SU-DHL-6 (cell line): ENCODE measurements around the gene LIMCH1.

ENCODE experiments used
- H2AFZ ChIP-seq: fragments of 200-600 bp; sonication (generic); 2 replicates; pipeline ENCODE4 v1.6.1; 2014; ENCODE audit warnings: low read depth, mild to moderate bottlenecking, moderate library complexity, mixed read lengths, antibody characterized with exemption, low read length; ENCODE audit not compliant: severe bottlenecking
- H3F3A ChIP-seq: fragments of 200-600 bp; shearing (Covaris generic); 2 replicates; pipeline ENCODE4 v1.6.0; 2016; ENCODE audit warnings: antibody characterized with exemption, mild to moderate bottlenecking; ENCODE audit not compliant: insufficient read depth
- H3K27ac ChIP-seq: fragments of 200-600 bp; sonication (generic); 2 replicates; pipeline ENCODE4 v1.5.1; 2016; ENCODE audit warnings: low read depth, mild to moderate bottlenecking, low read length, moderate library complexity, mixed read lengths
- H3K27me3 ChIP-seq: fragments of 200-600 bp; sonication (generic), shearing (Covaris generic); 2 replicates; pipeline ENCODE4 v1.6.0; 2014; ENCODE audit warnings: mild to moderate bottlenecking, low read length
- H3K36me3 ChIP-seq: fragments of 200-600 bp; sonication (generic); 2 replicates; pipeline ENCODE4 v1.6.1; 2014; ENCODE audit warnings: mild to moderate bottlenecking, low read length, mixed read lengths
- H3K4me2 ChIP-seq: fragments of 300-600, 200-600 bp; shearing (Covaris generic), sonication (generic); 2 replicates; pipeline ENCODE4 v1.6.0; 2014; ENCODE audit warnings: low read length, low read depth, mild to moderate bottlenecking; ENCODE audit not compliant: poor library complexity, severe bottlenecking
- H3K4me3 ChIP-seq: fragments of 200-600 bp; sonication (generic); 2 replicates; pipeline ENCODE4 v1.5.1; 2014; ENCODE audit warnings: antibody characterized with exemption, low read length, mild to moderate bottlenecking, mixed read lengths; ENCODE audit not compliant: insufficient read depth, poor library complexity, severe bottlenecking
- H3K79me2 ChIP-seq: fragments of 200-600 bp; sonication (generic); 2 replicates; pipeline ENCODE4 v1.6.1; 2014; ENCODE audit warnings: mild to moderate bottlenecking, low read length, moderate library complexity; ENCODE audit not compliant: insufficient read depth
- H3K9ac ChIP-seq: fragments of 200-600 bp; sonication (generic); 2 replicates; pipeline ENCODE4 v1.7.0; 2014; ENCODE audit warnings: mild to moderate bottlenecking, low read length
- H3K9me2 ChIP-seq: fragments of 200-600 bp; sonication (generic); replicated peaks from 2 replicates; pipeline ENCODE4 v1.6.1; 2014; ENCODE audit warnings: low read length; ENCODE audit not compliant: insufficient read depth
- H3K9me3 ChIP-seq: fragments of 200-600 bp; sonication (generic); 2 replicates; pipeline ENCODE4 v1.6.1; 2014; ENCODE audit warnings: low read length, mixed read lengths; ENCODE audit not compliant: insufficient read depth
- H4K20me1 ChIP-seq: fragments of 200-600 bp; sonication (generic); 2 replicates; pipeline ENCODE4 v1.6.1; 2014; ENCODE audit warnings: low read depth, mild to moderate bottlenecking, antibody characterized with exemption, low read length, moderate library complexity, mixed read lengths
- EZH2phosphoT487 ChIP-seq: fragments of 200-600 bp; sonication (generic), shearing (Covaris generic); conservative IDR thresholded peaks from 2 replicates; pipeline ENCODE4 v1.6.1; 2018; ENCODE audit warnings: mild to moderate bottlenecking, antibody characterized with exemption, low read length, moderate library complexity, mixed read lengths
- TF ChIP-seq, protein P1 (sequence below): fragments of 200-600 bp; sonication (generic); IDR thresholded peaks from one replicate; pipeline ENCODE4 v1.5.1; 2017; ENCODE audit warnings: antibody characterized with exemption, mild to moderate bottlenecking, low read length, moderate library complexity; ENCODE audit not compliant: insufficient read depth, poor library complexity, severe bottlenecking

Gene LIMCH1

DNA sequence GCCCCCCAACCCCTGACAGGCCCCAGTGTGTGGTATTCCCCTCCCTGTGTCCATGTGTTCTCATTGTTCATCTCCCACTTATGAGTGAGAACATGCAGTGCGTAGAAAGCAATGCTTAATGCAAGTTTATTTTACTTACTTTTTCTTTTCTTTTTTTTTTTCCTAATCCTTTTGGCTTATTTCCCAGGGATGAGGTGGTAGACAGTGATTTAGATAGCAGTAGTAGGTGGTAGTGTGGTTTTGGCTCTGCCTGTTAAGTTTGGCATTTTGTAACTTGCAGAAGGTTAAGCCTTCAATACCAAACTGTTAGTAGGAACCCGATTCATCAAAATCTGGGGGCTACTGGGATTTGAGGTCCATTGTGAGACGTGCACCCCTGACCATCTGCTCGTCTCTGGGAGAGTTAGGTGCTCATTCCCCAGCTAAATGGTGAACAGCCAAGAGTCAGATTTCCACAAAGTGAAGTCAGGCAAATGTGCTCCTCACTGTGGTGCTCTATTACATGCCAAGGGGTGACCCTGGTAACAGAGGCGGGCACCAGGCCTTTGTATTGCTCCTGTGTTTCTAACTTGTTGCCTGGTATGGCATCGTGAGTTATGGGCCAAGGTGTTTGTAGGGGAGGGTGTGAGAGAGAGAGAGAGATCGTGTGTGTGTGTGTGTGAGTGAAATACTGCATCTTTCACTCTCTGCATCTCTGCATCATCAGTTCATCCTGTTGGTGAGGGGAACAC is 140.3 kb downstream of the LIMCH1 start:
- TF ChIP-seq, protein P1, sequence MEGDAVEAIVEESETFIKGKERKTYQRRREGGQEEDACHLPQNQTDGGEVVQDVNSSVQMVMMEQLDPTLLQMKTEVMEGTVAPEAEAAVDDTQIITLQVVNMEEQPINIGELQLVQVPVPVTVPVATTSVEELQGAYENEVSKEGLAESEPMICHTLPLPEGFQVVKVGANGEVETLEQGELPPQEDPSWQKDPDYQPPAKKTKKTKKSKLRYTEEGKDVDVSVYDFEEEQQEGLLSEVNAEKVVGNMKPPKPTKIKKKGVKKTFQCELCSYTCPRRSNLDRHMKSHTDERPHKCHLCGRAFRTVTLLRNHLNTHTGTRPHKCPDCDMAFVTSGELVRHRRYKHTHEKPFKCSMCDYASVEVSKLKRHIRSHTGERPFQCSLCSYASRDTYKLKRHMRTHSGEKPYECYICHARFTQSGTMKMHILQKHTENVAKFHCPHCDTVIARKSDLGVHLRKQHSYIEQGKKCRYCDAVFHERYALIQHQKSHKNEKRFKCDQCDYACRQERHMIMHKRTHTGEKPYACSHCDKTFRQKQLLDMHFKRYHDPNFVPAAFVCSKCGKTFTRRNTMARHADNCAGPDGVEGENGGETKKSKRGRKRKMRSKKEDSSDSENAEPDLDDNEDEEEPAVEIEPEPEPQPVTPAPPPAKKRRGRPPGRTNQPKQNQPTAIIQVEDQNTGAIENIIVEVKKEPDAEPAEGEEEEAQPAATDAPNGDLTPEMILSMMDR, result no peak
- no peaks in the 10 kb centered on the region for H3F3A ChIP-seq
- no peak overlapping the region for H2AFZ ChIP-seq
- no peaks in the 10 kb centered on the region for H3K79me2 ChIP-seq
- H3K27me3 ChIP-seq, result no peaks in the 10 kb centered on the region
- no peak overlapping the region for H3K9ac ChIP-seq
- H3K27ac ChIP-seq, result no peak overlapping the region
- H3K4me3 ChIP-seq, result no peak overlapping the region
- H3K9me2 ChIP-seq, result no peaks in the 10 kb centered on the region
- H3K9me3 ChIP-seq, result no peaks in the 10 kb centered on the region
- H4K20me1 ChIP-seq, result no peaks in the 10 kb centered on the region
- H3K36me3 ChIP-seq, result no peaks in the 10 kb centered on the region
- H3K4me2 ChIP-seq, result no peak overlapping the region

DNA sequence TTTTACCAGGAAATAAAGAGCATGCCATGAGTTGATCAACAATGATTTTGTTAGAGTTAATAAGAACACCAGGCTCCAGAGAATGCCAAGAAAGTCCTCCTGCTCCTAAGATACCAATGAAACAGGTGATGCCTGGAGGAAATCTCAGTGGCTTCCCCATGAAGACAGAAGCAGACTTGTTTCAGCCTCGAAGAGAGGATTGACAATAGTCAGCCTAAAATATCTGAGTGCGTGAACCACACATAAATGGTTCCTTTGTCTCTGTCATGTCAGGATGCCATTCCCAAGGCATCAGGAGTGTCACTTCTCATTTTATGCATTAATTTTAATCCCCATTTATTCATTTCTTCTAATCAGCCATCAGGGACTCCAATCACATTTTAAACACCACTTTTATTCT is 141.0 kb downstream of the LIMCH1 start:
- no peaks in the 10 kb centered on the region for H3K36me3 ChIP-seq
- no peak overlapping the region for H3K27ac ChIP-seq
- no peak overlapping the region for H3K4me3 ChIP-seq
- H3K9me2 ChIP-seq, result no peaks in the 10 kb centered on the region
- no peaks in the 10 kb centered on the region for H3F3A ChIP-seq
- H3K4me2 ChIP-seq, result no peak overlapping the region
- TF ChIP-seq, protein P1, result no peak
- TF ChIP-seq EZH2phosphoT487, result no peak
- H3K9ac ChIP-seq, result no peak overlapping the region
- no peak overlapping the region for H2AFZ ChIP-seq
- H3K27me3 ChIP-seq, result no peaks in the 10 kb centered on the region
- no peaks in the 10 kb centered on the region for H3K79me2 ChIP-seq
- no peaks in the 10 kb centered on the region for H3K9me3 ChIP-seq
- H4K20me1 ChIP-seq, result no peaks in the 10 kb centered on the region

DNA sequence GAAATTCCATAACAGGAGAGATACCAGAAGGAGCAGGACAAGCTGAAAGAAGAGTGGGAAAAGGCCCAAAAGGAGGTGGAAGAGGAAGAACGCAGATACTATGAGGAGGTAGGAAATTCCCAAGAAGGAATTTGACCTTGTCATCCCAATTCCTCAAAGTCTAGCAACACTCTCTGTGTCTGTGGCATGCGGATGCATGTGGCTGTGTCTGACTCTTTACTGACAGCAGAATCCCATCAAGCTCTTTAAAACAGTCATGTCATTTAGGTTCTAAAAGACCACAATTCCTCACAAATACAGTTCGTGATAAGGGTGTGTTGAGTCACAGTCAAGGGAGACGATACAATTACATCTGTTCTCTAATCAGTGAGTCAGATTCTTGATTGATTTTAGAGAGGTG is 142.0 kb downstream of the LIMCH1 start:
- H3K27me3 ChIP-seq, result no peaks in the 10 kb centered on the region
- no peaks in the 10 kb centered on the region for H3F3A ChIP-seq
- H3K36me3 ChIP-seq, result no peaks in the 10 kb centered on the region
- no peaks in the 10 kb centered on the region for H3K79me2 ChIP-seq
- H3K9me2 ChIP-seq, result no peaks in the 10 kb centered on the region
- H3K4me3 ChIP-seq, result no peak overlapping the region
- TF ChIP-seq EZH2phosphoT487, result no peak
- TF ChIP-seq, protein P1, result no peak
- H3K27ac ChIP-seq, result no peak overlapping the region
- H3K4me2 ChIP-seq, result no peak overlapping the region
- no peak overlapping the region for H3K9ac ChIP-seq
- no peaks in the 10 kb centered on the region for H4K20me1 ChIP-seq
- no peak overlapping the region for H2AFZ ChIP-seq
- no peaks in the 10 kb centered on the region for H3K9me3 ChIP-seq

DNA sequence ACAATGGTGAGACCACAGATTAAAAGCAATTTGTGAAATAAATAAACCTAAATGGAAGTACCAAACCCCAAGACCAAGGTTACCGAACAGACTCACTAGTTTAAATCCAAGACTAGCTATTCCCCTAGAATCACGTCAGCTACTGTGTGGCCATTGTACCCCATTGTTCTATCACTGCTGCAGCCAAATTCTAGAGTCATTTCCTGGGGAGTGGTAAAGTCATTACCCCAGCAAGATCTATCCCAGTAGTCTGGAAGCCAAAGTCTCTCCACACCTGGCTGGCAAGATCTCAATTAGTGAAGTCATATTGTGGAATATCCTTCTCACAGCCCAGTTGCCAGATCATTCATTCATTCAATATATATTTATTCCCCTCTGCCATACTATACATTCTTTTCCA is 143.1 kb downstream of the LIMCH1 start:
- H3K79me2 ChIP-seq, result no peaks in the 10 kb centered on the region
- no peak overlapping the region for H3K9ac ChIP-seq
- H3K4me3 ChIP-seq, result no peak overlapping the region
- no peak overlapping the region for H3K4me2 ChIP-seq
- H4K20me1 ChIP-seq, result no peaks in the 10 kb centered on the region
- no peaks in the 10 kb centered on the region for H3K9me2 ChIP-seq
- no peaks in the 10 kb centered on the region for H3K9me3 ChIP-seq
- no peaks in the 10 kb centered on the region for H3K27me3 ChIP-seq
- TF ChIP-seq, protein P1, result no peak
- TF ChIP-seq EZH2phosphoT487, result no peak
- H3K36me3 ChIP-seq, result no peaks in the 10 kb centered on the region
- no peak overlapping the region for H2AFZ ChIP-seq
- no peak overlapping the region for H3K27ac ChIP-seq
- H3F3A ChIP-seq, result no peaks in the 10 kb centered on the region
